GM18499 (cell line): ENCODE data around the gene TNC.
A peak's percentile ranks its signal among the peaks of the same experiment; 100 is the strongest.

ENCODE experiments used
- ATAC-seq: cut with Tn5 transposase; IDR thresholded peaks from one replicate; pipeline ENCODE4 v1.9.1; 2021; ENCODE audit warnings: moderate number of reproducible peaks; ENCODE audit not compliant: insufficient read depth, unreplicated experiment

TNC gene

GRCh38 chr9:114988962-114989599 is 128.9 kb downstream of the TNC start:
- ATAC-seq, result peak; percentile 67

- ATAC-seq, result no peak
Measured at GRCh38 chr9:114987116-114987515, 130.8 kb downstream of the TNC start.

GRCh38 chr9:114985959-114986501 is 131.9 kb downstream of the TNC start:
- ATAC-seq, result no peak

- ATAC-seq, result no peak
Measured at GRCh38 chr9:114981063-114981462, 136.9 kb downstream of the TNC start.

GRCh38 chr9:114973216-114973615 is 144.7 kb downstream of the TNC start:
- no peak for ATAC-seq

- no peak for ATAC-seq
Measured at GRCh38 chr9:114972510-114973136, 145.3 kb downstream of the TNC start.
